ENCODE measurements around the gene PTGER2.

The PTGER2 gene

GRCh38 chr14:52349731-52350130, 35.6 kb downstream of the PTGER2 start:
- CTCF ChIA-PET, result interaction anchor here (0.9 to 1.1 kb wide), 2 partner anchors 12 to 50 kb away, joined by 3 to 4 read pairs; no protein-coding TSS in a partner anchor
- DNase-seq (ENCODE audit: low read depth, low spot score), result no peak
- no peak overlapping the region for H3K4me3 ChIP-seq (ENCODE audit: low read depth, low read length)
- no peak for TF ChIP-seq CTCF (IDR thresholded peaks at IDR 0.05; ENCODE audit: insufficient read depth, low read length, missing control alignments)
- POLR2A ChIA-PET, result interaction anchor here (0.6 kb wide), 1 partner anchor 12 kb away, joined by 3 read pairs; no protein-coding TSS in a partner anchor

- CTCF ChIA-PET, result interaction anchor here (1.0 to 1.1 kb wide), 2 partner anchors 49 to 50 kb away, joined by 3 to 4 read pairs; no protein-coding TSS in a partner anchor
- POLR2A ChIA-PET, result no interaction called here
- no peak overlapping the region for H3K4me3 ChIP-seq (ENCODE audit: low read depth, low read length)
- TF ChIP-seq CTCF (IDR thresholded peaks at IDR 0.05; ENCODE audit: insufficient read depth, low read length, missing control alignments), result no peak
- DNase-seq (ENCODE audit: low read depth, low spot score), result no peak
Measured at GRCh38 chr14:52350445-52350844, 36.3 kb downstream of the PTGER2 start.

DNA sequence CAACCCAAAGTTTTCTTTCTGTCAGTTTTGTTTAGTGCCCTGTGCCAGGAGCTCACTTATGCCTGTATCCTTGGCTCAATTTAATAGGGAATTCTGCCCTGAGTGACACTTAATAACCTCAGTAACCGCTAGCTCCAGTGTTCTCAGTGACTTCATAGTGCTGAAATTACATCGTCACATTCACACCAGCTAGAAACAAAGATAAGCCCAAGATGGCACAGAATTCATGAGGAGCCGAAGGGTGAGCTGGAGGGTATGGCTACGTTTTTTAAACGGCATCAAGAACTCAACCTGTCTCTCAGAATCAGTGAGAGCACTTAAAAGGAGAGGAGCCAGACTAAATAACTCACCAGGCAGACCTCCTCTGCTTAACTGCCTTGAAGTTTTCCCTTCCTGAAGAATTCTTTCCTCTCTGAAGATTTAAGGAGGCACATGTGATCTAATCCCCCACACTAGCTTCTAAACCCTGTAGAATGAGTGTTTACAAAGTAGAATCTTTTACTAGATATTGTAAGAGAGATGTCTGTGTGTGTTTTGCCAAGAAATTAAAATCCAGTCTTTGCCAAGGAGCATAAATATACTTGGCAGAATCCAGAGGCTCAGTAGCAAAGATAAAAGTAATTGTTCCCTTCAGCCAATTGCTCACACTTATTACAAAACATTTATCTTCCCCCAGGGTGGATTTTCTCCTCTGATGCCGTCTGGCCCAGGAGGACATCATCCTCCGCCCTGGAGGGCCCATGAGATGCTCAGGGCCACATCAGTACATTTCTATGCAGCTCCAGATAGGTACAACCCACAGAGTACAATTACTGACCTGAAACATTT, 37.3 kb downstream of the PTGER2 start:
- CTCF ChIA-PET, result no interaction called here

DNA sequence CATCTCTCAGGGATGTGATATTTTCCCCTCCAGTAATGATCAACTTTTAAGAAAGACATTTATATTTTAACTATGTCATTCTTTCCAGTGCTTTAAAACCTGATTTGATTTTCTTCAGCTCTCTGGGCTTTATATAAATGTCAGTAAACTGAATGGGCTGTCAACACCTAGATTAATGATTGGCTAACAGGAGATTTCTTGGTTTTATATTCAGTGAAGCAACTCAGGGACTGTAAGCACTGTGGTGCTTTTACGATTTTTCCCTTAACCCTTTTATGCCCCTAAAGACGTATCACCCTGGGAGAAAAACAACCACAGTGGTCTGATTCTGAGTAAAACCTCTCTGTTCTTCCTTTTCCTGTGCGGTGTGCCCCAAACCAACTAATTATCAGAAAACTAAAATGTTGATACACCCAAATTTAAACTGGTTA, 38.0 kb downstream of the PTGER2 start:
- CTCF ChIA-PET, result no interaction called here
- TF ChIP-seq CTCF (IDR thresholded peaks at IDR 0.05; ENCODE audit: insufficient read depth, low read length, missing control alignments), result no peak
- no peak for DNase-seq (ENCODE audit: low read depth, low spot score)
- POLR2A ChIA-PET, result no interaction called here
- no peak overlapping the region for H3K4me3 ChIP-seq (ENCODE audit: low read depth, low read length)

More for the DNA sequence above, 37.3 kb downstream of the PTGER2 start:
- DNase-seq (ENCODE audit: low read depth, low spot score), result no peak
- no peak overlapping the region for H3K4me3 ChIP-seq (ENCODE audit: low read depth, low read length)
- POLR2A ChIA-PET, result no interaction called here
- TF ChIP-seq CTCF (IDR thresholded peaks at IDR 0.05; ENCODE audit: insufficient read depth, low read length, missing control alignments), result no peak

- ChIA-PET CTCF (no interaction called here), POLR2A (no interaction called here)
- no peak for DNase-seq (ENCODE audit: low read depth, low spot score)
- no peak overlapping the region for H3K4me3 ChIP-seq (ENCODE audit: low read depth, low read length)
- no peak for TF ChIP-seq CTCF (IDR thresholded peaks at IDR 0.05; ENCODE audit: insufficient read depth, low read length, missing control alignments)
Measured at GRCh38 chr14:52352569-52352968, 38.5 kb downstream of the PTGER2 start.

- TF ChIP-seq CTCF (IDR thresholded peaks at IDR 0.05; ENCODE audit: insufficient read depth, low read length, missing control alignments), result no peak
- DNase-seq (ENCODE audit: low read depth, low spot score), result no peak
- H3K4me3 ChIP-seq (ENCODE audit: low read depth, low read length), result no peak overlapping the region
- ChIA-PET POLR2A (no interaction called here), CTCF (no interaction called here)
Measured at GRCh38 chr14:52354242-52354641, 40.1 kb downstream of the PTGER2 start.
